ENCODE data around the gene PNLIPRP1. TPM values are rescaled to one million over a fixed set of nuclear protein-coding genes. Genes with fewer than 3 reads are reported as not detected.

Gene PNLIPRP1
- total RNA-seq, 1 donor: not detected

- no peak for TF ChIP-seq CTCF (IDR thresholded peaks at IDR 0.05; ENCODE audit: insufficient read depth, low read length)
- no peak overlapping the region for H3K4me3 ChIP-seq (ENCODE audit: low read depth, low read length)
- no peak for DNase-seq (ENCODE audit: low read depth)
Observed at GRCh38 chr10:116587878-116588591, 2.7 kb upstream of the PNLIPRP1 start.

GRCh38 chr10:116588995-116589394, 1.8 kb upstream of the PNLIPRP1 start:
- no peak for TF ChIP-seq CTCF (IDR thresholded peaks at IDR 0.05; ENCODE audit: insufficient read depth, low read length)
- DNase-seq (ENCODE audit: low read depth): no peak

GRCh38 chr10:116589926-116590325, 833 bp upstream of the PNLIPRP1 start:
- no peak for TF ChIP-seq CTCF (IDR thresholded peaks at IDR 0.05; ENCODE audit: insufficient read depth, low read length)
- no peak overlapping the region for H3K4me3 ChIP-seq (ENCODE audit: low read depth, low read length)
- no peak for DNase-seq (ENCODE audit: low read depth)

More at GRCh38 chr10:116588995-116589394, 1.8 kb upstream of the PNLIPRP1 start:
- no peak overlapping the region for H3K4me3 ChIP-seq (ENCODE audit: low read depth, low read length)

GRCh38 chr10:116593139-116593740, 2.5 kb downstream of the PNLIPRP1 start:
- DNase-seq (ENCODE audit: low read depth): no peak
- TF ChIP-seq CTCF (IDR thresholded peaks at IDR 0.05; ENCODE audit: insufficient read depth, low read length): no peak
- no peak overlapping the region for H3K4me3 ChIP-seq (ENCODE audit: low read depth, low read length)

GRCh38 chr10:116594525-116595035, 3.8 kb downstream of the PNLIPRP1 start:
- DNase-seq (ENCODE audit: low read depth): no peak
- TF ChIP-seq CTCF (IDR thresholded peaks at IDR 0.05; ENCODE audit: insufficient read depth, low read length): no peak
- H3K4me3 ChIP-seq (ENCODE audit: low read depth, low read length): no peak overlapping the region

- H3K4me3 ChIP-seq (ENCODE audit: low read depth, low read length): no peak overlapping the region
- DNase-seq (ENCODE audit: low read depth): no peak
- TF ChIP-seq CTCF (IDR thresholded peaks at IDR 0.05; ENCODE audit: insufficient read depth, low read length): no peak
Observed at GRCh38 chr10:116596062-116596461, 5.3 kb downstream of the PNLIPRP1 start.
